NCI-H1436 treated with DMSO at 0.1 percent for 48 hours (cell line): Measurements from ENCODE around the gene FAM156A.
"Not testable (repeated sequence)": the region's sequence is repeated elsewhere in the genome, so short reads cannot be mapped to it uniquely, and the experiment has no call there.

Experiments
- DNase-seq: peaks from one replicate; lab custom pipeline; 2025; lab: John Stamatoyannopoulos, UW

FAM156A gene

GRCh38 chrX:52958113-52958959 lies at the start of gene FAM156A:
Gene FAM156A, minus strand, starts transcription at chrX:52958518. Its CDS starts 9,930 bp downstream, at chrX:52948588.
- DNase-seq: not testable (repeated sequence)

GRCh38 chrX:53005327-53005726 lies 47.0 kb upstream of the FAM156A start:
- DNase-seq: no peak

DNA sequence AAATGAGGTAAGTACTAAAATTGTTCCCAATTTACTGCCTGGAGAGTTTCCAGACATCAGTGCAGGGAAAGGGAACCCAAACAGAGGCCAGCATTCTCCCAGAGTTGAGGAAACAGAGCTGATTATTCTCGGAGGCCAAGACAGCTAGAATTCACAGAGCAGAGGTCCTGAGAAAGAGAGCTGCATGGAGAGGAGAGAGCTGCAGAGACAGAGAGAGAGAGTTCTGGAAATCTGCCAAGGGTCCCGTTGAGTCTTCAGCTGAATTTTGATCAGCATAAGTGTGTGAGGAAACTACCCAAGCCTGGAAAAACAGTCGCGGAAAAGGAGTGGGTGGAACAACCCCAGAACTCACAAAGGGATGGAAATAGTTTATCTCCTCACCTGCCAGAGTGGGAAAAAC lies 46.5 kb upstream of the FAM156A start:
- DNase-seq: no peak

DNA sequence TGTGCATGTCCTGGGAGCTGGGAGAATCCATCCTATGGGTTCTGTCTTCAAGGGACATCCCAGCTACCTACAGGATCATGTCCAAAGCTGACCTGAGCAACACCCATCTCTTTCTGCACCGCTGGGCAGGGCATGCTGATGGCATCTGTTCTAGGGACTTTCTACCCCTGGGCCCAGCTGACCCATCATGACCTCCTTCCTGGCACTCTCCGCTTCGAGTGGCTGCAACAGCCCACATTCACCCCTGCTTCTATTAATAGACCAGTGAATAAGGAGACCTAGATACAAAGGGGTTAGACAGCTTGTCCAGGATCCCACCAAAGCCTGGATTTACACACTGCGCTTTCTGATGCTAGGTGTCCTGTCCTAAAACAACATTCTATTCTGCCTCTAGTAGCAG lies 45.7 kb upstream of the FAM156A start:
- no peak for DNase-seq

- DNase-seq: no peak
Observed at GRCh38 chrX:53003111-53003510, 44.8 kb upstream of the FAM156A start.

DNA sequence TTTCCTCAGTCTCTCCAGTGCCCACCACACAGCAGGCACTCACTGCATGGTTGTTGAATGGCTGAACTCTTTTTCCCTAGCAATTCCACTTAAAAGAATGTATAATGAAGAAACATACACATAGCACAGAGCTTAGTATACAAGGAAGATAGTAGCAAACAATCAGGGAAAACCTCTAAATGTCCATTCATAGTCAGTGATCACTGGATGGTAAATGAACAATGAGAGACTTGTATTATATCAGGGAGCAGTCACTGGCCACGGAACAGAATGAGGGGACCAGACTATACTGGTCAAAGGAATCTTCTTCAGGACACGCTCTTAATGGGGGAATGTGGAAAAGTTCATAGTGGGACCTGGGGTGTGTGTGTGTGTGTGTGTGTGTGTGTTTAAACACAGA lies 43.6 kb upstream of the FAM156A start:
- no peak for DNase-seq

DNA sequence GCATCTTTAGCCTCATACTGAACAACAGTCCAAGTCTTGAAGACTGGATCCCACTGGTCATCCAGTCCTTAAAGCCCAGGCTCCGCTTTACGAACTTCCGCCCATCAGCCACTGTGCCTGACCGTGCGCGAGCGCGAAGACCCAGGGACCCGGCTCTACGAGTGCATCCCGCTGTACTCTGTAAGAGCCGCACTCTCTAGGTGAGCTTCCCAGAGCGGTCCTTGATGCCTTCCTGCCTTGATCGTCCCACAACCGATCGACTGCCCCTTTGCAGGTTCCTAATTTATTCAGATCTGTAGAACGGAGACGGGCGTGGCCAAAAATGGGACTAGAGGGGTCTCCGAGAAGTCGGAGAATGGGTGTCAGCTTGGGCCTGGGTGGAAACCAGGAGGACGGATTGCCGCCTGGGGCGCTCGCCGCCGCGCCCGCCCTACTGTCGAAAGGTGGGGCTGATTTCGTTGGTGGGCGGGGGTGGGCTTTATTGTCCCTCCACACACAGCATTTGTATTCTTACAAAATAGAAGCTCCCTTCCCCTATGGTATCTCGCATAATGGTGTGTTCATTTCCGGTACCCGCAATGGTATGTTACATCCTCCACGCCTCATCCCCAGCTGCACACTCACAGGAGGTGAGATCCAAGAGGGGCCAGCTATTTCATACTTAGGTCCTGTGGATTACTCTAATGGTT lies 42.3 kb upstream of the FAM156A start:
- DNase-seq: no peak

- DNase-seq: no peak
Observed at GRCh38 chrX:52995987-52996331, 37.6 kb upstream of the FAM156A start.

DNA sequence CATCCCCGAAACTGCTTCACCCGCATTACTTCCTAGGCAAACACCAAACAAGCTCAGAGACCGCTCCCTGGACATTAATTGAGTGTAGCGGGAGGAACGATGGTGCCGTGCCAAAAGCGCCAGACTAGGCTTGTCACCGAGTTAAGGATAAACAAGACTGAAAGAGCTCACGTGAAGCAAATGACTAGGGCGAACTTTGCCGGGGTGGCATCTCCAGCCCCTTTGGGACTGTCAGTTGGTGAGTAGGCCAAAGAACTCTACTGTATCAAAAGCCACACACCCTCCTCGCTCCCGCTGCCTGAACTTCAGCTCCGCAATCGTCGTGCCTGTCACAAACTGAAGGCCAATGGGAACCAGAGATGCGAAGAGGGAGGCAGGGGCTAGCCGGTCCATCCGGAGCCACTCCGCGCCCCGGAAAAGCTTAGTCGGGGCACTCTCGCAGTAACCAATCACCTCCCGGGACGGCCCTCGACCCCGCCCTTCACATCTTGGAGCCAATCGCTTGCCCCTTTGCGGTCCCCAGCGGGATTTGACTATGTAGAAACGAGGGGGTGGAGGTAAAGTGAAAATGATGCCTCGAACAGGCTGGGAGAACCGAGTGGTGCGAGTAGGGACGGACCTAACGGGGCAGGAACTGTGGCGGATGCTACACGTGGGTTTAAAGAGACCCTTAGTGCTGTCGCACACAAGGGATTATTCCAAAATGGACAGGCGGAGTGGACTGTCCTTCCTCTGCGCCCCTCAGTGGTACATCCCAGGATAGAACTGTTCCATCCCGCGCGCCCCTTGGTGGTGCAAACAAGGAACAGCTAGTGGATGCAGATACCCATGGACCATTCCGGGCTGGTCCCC lies 37.0 kb upstream of the FAM156A start:
- peak; percentile 92 for DNase-seq

DNA sequence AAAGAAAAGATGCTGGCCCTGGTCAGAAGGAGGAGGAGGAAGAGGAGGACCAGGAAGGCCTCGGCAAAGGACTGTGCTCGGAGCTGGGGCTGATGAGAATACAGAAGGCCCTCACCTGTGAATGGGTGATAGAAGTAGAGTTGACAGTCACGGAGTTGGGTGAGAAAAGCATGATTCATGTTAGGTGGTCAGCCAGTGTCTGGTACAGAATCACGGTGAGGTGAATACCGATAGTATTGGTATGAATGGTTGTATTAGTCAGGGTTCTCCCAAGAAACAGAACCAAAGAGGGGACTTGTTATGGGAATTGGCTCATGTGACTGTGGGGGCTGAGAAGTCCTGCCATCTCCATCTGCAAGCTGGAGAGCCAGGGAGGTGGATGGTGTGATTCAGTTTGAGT lies 32.5 kb upstream of the FAM156A start:
- DNase-seq: no peak

GRCh38 chrX:52990011-52990631 lies 31.8 kb upstream of the FAM156A start:
- DNase-seq: not testable (repeated sequence)

- DNase-seq: no peak
Observed at GRCh38 chrX:52988985-52989917, 30.9 kb upstream of the FAM156A start.

DNA sequence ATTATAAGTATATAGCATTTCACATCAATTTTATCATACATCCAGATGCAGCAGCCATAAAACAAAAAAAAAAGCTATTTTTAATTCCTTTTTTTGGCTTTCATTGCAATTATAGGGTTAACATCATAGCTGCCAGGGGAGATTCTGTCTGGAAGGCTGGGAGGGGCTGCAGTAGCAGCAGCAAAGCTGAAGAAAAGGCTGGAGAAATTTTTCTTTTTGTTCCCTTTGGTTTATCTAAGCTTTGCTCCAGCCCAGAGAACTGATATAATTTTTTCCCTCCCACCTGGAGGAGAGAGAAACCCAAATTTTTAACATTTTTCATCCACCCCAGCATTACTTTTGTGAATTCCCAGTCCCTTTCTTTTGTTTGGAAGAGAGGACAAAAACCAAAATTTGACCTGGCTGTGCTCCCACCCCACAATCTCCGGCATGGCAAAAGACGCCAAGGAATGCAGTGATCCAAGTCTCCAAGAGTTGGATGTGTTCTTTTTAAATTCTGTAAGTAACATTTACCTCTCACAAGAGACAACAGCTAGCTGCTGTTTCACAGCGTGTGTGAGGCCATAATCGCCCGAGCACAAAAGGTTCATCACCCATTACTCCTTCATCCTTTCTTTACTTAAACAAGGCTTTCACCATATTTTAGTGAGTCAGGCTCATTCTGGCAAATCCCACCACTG lies 25.1 kb upstream of the FAM156A start:
- DNase-seq: no peak

GRCh38 chrX:52979993-52980392 lies 21.7 kb upstream of the FAM156A start:
- no peak for DNase-seq

- no peak for DNase-seq
Observed at GRCh38 chrX:52979568-52979967, 21.2 kb upstream of the FAM156A start.

- no peak for DNase-seq
Observed at GRCh38 chrX:52977953-52978352, 19.6 kb upstream of the FAM156A start.

- DNase-seq: not testable (repeated sequence)
Observed at GRCh38 chrX:52975576-52975975, 17.3 kb upstream of the FAM156A start.

GRCh38 chrX:52974336-52974992 lies 16.1 kb upstream of the FAM156A start:
- not testable (repeated sequence) for DNase-seq

DNA sequence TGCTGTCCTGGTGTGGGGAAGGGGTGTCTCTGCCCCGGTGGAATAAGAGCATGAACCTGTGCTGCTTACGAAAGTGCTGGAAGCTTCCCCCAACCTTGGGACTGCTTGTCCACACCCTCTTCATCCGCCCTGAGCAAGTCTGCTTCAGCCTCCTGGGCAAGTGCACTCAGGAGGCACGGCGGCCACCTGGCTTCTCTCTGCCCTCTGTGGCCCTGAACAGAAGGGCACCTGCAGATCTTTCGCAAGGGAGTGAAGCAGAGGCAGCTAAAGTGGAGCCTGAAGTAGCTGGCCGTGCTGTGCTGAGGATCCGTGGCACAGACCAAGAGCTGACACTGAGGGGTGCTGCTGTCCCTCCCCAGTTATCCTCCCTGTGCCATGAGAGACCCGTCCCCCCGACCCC lies 9.6 kb upstream of the FAM156A start:
- not testable (repeated sequence) for DNase-seq
